Parathyroid adenoma (tissue), 2 donors: Measurements from ENCODE around the gene ENPP6.

ENCODE experiments used
- H2AFZ ChIP-seq: fragments of 300-600 bp; sonication (generic); one replicate; pipeline ENCODE4 v1.7.0; 2017; ENCODE audit warnings: antibody characterized with exemption, mild to moderate bottlenecking
- H3K27ac ChIP-seq: fragments of 300-600 bp; sonication (generic); one replicate; pipeline ENCODE4 v1.7.0; 2017
- H3K27me3 ChIP-seq: fragments of 300-600 bp; sonication (generic); one replicate; pipeline ENCODE4 v1.7.0; 2017; ENCODE audit warnings: low read length; ENCODE audit not compliant: control insufficient read depth, insufficient read depth
- H3K36me3 ChIP-seq: fragments of 300-600 bp; sonication (generic); one replicate; pipeline ENCODE4 v1.7.0; 2017; ENCODE audit warnings: low read length; ENCODE audit not compliant: control insufficient read depth, insufficient read depth
- H3K4me1 ChIP-seq: fragments of 300-600 bp; sonication (generic); one replicate; pipeline ENCODE4 v1.7.0; 2017; ENCODE audit warnings: control low read depth
- H3K4me2 ChIP-seq: fragments of 300-600 bp; sonication (generic); one replicate; pipeline ENCODE4 v1.7.0; 2017; ENCODE audit warnings: low read length
- H3K4me3 ChIP-seq: fragments of 300-600 bp; sonication (generic); one replicate; pipeline ENCODE4 v1.7.0; 2017; ENCODE audit warnings: low read depth, low read length
- H3K79me2 ChIP-seq: fragments of 300-600 bp; sonication (generic); one replicate; pipeline ENCODE4 v1.7.0; 2017; ENCODE audit warnings: control low read depth
- H3K9ac ChIP-seq: fragments of 300-600 bp; sonication (generic); one replicate; pipeline ENCODE4 v1.7.0; 2017; ENCODE audit warnings: mild to moderate bottlenecking
- H3K9me3 ChIP-seq: fragments of 300-600 bp; sonication (generic); one replicate; pipeline ENCODE4 v1.7.0; 2017; ENCODE audit warnings: low read length; ENCODE audit not compliant: control insufficient read depth
- CTCF ChIP-seq: fragments of 300-600 bp; sonication (generic); IDR thresholded peaks from one replicate; pipeline ENCODE4 v1.7.0; 2017; ENCODE audit warnings: antibody characterized with exemption, mild to moderate bottlenecking
- donor health status: primary hyperparathyroidism.

The ENPP6 gene

GRCh38 chr4:184263461-184263860, 45.8 kb upstream of the ENPP6 start:
- H3K4me1 ChIP-seq, result peaks cover 3% of the 10 kb centered on the region
- no peak for TF ChIP-seq CTCF

GRCh38 chr4:184262901-184263300, 45.2 kb upstream of the ENPP6 start:
- H3K79me2 ChIP-seq, result no peaks in the 10 kb centered on the region
- peaks cover 3% of the 10 kb centered on the region for H3K4me1 ChIP-seq
- no peak overlapping the region for H3K4me2 ChIP-seq
- no peaks in the 10 kb centered on the region for H3K36me3 ChIP-seq
- H3K4me3 ChIP-seq, result no peak overlapping the region
- no peak overlapping the region for H3K9ac ChIP-seq
- H3K9me3 ChIP-seq, result no peaks in the 10 kb centered on the region
- no peak for TF ChIP-seq CTCF
- H2AFZ ChIP-seq, result no peak overlapping the region
- H3K27ac ChIP-seq, result no peak overlapping the region
- no peaks in the 10 kb centered on the region for H3K27me3 ChIP-seq

More at GRCh38 chr4:184263461-184263860, 45.8 kb upstream of the ENPP6 start:
- Histone ChIP-seq H3K27me3 (no peaks in the 10 kb centered on the region), H3K9me3 (no peaks in the 10 kb centered on the region), H3K79me2 (no peaks in the 10 kb centered on the region), H3K9ac (no peak overlapping the region), H3K4me3 (no peak overlapping the region), H3K4me2 (no peak overlapping the region), H3K36me3 (no peaks in the 10 kb centered on the region), H2AFZ (peak overlapping the region; percentile 38), H3K27ac (no peak overlapping the region)

GRCh38 chr4:184261246-184261645, 43.6 kb upstream of the ENPP6 start:
- no peak overlapping the region for H3K9ac ChIP-seq
- no peaks in the 10 kb centered on the region for H3K27me3 ChIP-seq
- no peaks in the 10 kb centered on the region for H3K79me2 ChIP-seq
- no peak overlapping the region for H2AFZ ChIP-seq
- no peaks in the 10 kb centered on the region for H3K36me3 ChIP-seq
- H3K4me2 ChIP-seq, result no peak overlapping the region
- TF ChIP-seq CTCF, result no peak
- no peak overlapping the region for H3K27ac ChIP-seq
- no peaks in the 10 kb centered on the region for H3K4me1 ChIP-seq
- H3K9me3 ChIP-seq, result no peaks in the 10 kb centered on the region
- no peak overlapping the region for H3K4me3 ChIP-seq

DNA sequence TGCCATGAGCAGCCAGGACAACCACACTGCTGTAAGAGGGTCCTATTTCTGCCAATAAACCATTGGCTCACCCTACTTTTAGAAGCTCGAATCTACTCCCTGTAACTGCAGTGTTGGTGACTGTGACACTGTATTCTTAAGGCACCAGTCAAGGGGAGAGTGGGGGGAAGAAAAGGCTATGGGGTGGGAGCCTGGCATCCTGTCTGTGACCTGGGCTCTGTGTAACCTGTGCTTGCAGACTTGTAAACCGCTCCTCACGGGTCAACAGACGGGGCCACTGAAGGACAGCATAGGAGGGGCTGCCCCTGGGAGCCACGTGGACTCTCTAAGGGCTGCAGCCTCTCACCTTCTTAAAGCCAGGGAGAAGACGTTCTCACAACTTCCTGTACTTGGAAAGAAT, 42.2 kb upstream of the ENPP6 start:
- no peaks in the 10 kb centered on the region for H3K9me3 ChIP-seq
- H3K27me3 ChIP-seq, result no peaks in the 10 kb centered on the region
- no peaks in the 10 kb centered on the region for H3K36me3 ChIP-seq
- TF ChIP-seq CTCF, result no peak
- H3K9ac ChIP-seq, result no peak overlapping the region
- no peak overlapping the region for H3K4me2 ChIP-seq
- no peak overlapping the region for H3K4me3 ChIP-seq
- no peaks in the 10 kb centered on the region for H3K79me2 ChIP-seq
- H3K27ac ChIP-seq, result no peak overlapping the region
- no peak overlapping the region for H2AFZ ChIP-seq
- no peaks in the 10 kb centered on the region for H3K4me1 ChIP-seq

DNA sequence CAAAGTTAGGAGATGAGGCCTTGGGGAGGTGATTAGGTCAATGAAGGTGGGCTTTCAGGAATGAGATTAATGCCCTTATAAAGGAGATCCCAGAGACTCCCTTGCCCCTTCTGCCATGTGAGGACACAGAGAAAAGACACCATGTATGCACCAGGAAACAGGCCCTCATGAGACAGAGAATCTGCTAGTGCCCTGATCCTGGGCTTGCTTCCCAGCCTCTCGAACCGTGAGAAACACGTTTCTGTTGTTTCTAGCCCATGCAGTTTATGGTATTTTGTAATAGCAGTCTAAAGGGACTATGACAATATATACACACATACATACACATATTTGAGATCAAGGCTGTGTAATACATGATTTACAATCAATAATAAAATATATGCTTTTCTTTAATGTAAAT, 41.4 kb upstream of the ENPP6 start:
- Histone ChIP-seq H3K4me3 (no peak overlapping the region), H3K79me2 (no peaks in the 10 kb centered on the region), H2AFZ (no peak overlapping the region), H3K36me3 (no peaks in the 10 kb centered on the region), H3K9ac (no peak overlapping the region), H3K27me3 (no peaks in the 10 kb centered on the region), H3K4me1 (no peaks in the 10 kb centered on the region), H3K27ac (no peak overlapping the region), H3K9me3 (no peaks in the 10 kb centered on the region), H3K4me2 (no peak overlapping the region)
- no peak for TF ChIP-seq CTCF
